AG10803 (cell line): Measurements from ENCODE around the gene PCBD2.

Source experiments
- DNase-seq: peaks from one replicate; pipeline ENCODE4 v3.0.0; 2010; ENCODE audit warnings: low read depth
- H3K4me3 ChIP-seq: 2 replicates; pipeline ENCODE4 v1.5.1; 2011; ENCODE audit warnings: mild to moderate bottlenecking, low read length, control low read depth
- TF ChIP-seq, protein P1 (sequence below): conservative IDR thresholded peaks from 2 replicates; pipeline ENCODE4 v1.5.1; 2011; ENCODE audit warnings: mild to moderate bottlenecking, low read length, control low read depth, inconsistent platforms

The PCBD2 gene

DNA sequence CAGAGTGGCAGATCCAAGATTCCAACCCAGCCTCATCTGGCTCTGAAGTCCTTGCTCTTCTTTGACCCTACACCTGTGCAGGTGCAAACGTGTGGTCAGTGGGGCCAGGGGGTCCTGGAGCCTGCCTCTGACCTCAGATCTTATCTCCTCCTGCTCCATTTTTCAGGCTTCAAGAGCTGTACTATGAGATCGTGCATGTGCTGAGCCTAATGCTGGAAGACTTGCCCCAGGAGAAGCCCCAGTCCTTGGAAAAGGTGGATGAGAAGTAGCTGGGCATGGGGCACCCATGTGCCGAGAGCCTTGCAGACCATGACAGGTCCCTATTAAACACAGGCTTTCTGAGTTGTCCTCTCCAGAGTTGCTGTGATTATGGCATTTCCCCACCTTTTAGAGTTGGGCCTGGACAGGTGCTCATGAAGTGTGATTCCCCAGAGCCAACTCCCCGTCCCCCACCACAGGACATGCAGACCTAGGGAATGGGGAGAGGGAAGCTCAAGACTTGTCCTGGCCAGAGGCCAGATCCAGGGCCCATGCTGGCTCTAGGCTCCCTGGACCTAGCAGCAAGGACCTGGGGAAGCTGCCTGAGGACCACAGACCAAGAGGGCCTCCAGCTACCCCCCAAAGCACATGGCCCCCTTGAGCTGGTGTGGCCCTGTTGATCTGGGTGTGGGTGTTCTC lies 106.6 kb downstream of the PCBD2 start:
- TF ChIP-seq, protein P1, sequence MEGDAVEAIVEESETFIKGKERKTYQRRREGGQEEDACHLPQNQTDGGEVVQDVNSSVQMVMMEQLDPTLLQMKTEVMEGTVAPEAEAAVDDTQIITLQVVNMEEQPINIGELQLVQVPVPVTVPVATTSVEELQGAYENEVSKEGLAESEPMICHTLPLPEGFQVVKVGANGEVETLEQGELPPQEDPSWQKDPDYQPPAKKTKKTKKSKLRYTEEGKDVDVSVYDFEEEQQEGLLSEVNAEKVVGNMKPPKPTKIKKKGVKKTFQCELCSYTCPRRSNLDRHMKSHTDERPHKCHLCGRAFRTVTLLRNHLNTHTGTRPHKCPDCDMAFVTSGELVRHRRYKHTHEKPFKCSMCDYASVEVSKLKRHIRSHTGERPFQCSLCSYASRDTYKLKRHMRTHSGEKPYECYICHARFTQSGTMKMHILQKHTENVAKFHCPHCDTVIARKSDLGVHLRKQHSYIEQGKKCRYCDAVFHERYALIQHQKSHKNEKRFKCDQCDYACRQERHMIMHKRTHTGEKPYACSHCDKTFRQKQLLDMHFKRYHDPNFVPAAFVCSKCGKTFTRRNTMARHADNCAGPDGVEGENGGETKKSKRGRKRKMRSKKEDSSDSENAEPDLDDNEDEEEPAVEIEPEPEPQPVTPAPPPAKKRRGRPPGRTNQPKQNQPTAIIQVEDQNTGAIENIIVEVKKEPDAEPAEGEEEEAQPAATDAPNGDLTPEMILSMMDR, result no peak
- no peak overlapping the region for H3K4me3 ChIP-seq
- no peak for DNase-seq

DNA sequence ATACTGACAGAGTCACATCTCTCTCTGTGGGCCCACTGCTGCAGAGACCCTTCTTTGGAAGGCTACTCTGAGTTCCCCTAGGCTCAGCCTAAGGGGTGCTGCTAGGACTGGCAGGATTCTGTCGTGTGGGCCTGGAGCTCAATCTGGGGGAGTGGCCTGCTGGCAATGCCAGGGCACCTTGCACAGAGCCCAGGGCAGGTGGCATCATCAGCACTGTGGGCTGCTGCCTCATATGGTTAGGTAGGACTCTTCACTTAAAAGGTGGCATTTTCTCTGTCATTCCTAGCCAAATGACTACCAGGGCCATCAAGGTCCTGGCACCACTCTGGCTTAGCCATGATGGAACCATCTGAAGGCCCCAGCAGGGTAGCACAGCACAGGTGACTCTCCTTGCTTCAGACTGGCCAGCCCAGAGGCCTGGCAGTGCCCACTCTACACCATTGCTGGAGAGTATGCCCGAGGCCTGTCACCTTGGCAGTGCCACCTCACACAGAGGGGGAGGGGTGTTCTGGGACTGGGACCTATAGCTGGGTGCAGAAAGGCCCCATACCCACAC lies 107.2 kb downstream of the PCBD2 start:
- no peak overlapping the region for H3K4me3 ChIP-seq
- no peak for DNase-seq
- TF ChIP-seq, protein P1, result no peak
